Stimulated activated CD4-positive, alpha-beta T cell treated with anti-CD3 and anti-CD28 coated beads, Interleukin-1b, Interleukin-23, amount 100 ng/mL, for 4 hours (primary cell): ENCODE data around the gene KMO.

ENCODE experiments used
- DNase-seq, 2 donors: peaks; one replicate each; pipeline ENCODE4 v3.0.0-alpha.2; 2020; ENCODE audit warnings: low read depth in 2 of 2

The KMO gene

DNA sequence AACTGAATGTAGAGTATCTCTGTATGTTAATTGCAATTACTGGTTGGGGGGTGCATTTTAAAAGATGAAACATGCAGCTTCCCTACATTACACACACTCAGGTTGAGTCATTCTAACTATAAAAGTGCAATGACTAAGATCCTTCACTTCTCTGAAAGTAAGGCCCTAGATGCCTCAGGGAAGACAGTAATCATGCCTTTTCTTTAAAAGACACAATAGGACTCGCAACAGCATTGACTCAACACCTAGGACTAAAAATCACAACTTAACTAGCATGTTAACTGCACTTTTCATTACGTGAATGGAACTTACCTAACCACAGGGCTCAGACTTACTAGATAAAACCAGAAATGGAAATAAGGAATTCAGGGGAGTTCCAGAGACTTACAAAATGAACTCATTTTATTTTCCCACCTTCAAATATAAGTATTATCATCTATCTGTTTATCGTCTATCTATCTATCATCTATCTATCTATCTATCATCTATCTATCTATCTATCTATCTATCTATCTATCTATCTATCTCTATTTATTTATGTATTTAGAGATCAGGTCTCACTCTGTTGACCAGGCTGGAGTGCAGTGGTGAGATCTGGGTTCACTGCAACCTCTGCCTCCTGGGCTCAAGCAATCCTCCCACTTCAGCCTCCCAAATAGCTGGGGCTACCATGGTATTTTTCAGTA, 60.2 kb downstream of the KMO start:
- DNase-seq, result no peak

DNA sequence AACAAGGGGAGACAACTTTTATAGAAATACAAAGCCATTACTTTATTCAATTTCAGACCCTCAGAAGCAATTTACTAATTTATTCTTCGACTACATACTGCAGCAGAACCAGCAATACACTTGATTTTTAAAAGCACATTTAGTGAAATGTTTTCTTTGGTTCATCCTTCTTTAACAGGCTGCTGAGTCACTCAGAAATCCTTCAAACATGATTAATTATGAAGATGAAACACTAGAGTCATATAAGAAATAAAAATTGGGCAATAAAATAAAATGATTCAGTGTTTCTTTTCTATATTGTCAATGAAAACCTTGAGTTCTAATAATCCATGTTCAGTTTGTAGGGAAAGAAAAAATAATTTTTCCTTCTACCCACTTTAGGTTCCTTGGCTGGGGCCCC, 61.0 kb downstream of the KMO start:
- no peak for DNase-seq

DNA sequence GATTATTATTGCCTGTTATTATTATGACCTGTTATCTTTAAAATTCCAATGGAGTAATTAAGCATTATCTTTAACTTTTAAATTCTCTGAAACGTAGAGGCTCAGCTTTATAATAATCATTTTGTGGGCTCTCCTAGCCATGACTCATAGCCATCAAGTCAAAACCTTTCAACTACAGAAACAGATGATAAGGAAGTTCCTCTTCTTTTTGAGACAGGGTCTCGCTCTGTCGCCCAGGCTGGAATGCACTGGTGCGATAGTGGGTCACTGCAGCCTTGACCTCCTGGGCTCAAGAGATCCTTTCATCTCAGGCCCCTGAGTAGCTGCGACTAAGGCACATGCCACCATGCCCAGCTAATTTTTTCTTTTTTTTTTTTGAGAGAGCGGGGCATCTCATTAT, 64.5 kb downstream of the KMO start:
- DNase-seq, result no peak

DNA sequence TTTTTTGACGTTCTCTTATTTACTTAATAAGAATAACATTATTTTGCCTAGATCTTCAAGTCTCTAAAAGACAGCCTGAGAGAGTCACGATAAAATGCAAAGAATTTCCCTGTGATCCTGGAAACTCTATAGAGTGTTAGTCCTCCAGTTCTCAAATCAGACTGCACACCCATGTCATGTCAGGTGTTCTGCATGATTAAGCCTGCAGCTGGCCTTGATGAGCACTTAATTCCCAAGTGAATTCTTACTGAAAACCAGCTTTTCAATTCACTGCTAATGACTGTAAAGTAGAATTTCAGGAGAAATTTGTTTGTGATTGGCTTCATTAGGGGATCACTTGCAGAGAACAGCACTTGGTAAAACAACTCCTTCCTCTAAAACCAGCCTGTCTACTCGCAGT, 66.1 kb downstream of the KMO start:
- DNase-seq, result no peak

DNA sequence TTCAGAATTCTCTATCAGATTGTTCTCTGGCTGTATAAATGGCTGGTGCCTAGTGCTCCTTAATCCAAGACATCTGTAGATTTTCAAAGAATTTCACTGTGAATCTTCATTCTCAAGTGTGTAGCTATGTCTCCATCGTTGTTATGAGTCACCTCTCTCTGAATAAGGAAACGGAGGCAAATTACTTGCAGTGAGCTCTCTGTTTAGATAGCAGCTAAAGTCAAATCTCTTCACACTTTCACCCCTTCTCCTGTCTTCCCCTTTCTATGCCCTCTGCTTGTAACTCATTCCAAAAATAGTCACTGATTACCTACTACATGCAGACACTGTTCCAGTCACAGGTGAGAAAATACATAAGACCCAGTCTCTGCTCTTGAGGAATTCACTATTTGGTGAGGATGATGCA, 68.3 kb downstream of the KMO start:
- no peak for DNase-seq

DNA sequence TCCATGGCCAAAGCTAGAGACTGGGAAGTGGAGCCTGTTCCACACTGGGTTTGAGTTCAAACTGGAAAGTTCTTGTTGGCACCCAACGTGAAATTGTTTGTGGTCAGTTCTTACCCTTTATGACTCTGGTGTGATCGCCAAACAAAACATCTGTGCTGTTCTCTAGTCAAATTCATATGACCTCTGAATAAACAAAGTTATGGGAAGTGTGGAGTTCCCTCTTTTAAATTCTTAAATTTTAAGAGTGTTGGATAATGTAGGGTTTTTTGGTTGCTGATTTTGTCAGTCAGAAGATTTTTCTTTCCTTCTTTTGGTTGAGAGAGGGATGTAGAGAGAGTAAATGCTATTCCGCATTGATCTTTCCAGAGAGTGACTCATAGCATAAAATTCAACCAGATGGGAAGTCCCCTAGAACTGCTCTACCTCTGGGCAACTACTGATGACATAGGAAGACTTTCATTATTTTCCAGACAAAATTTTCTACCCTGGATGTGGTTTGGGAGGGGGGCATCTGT, 71.6 kb downstream of the KMO start:
- no peak for DNase-seq

DNA sequence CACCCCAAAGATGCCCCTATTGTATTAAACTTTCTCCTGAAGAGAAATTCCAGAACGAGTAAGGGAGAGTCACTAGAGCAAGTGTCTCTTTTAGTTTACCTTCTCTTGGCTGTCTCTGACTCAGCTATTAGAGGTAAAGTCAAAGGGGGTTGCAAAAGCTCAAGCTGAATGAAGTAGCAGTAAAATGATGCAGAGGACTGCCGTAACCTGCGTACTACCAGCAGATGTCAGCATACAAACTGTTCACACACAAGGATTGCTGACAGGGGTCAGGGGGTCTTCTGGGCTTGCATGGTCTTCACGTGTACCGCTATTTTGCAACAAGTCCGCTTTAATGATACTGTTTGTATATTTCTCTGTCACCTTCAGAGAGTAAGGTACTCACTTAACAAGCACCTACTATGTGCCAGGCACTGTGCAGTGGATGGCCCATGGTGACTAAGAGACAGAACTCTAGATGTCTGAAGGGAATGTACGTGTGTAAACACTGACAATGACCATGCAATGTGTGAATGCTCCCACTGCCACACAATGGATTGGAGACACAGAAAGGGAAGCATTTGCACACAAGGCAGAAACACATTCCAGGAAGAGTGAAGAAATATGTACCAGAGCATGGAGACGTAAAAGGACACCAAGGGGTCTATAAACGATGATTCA, 73.1 kb downstream of the KMO start:
- DNase-seq, result no peak

DNA sequence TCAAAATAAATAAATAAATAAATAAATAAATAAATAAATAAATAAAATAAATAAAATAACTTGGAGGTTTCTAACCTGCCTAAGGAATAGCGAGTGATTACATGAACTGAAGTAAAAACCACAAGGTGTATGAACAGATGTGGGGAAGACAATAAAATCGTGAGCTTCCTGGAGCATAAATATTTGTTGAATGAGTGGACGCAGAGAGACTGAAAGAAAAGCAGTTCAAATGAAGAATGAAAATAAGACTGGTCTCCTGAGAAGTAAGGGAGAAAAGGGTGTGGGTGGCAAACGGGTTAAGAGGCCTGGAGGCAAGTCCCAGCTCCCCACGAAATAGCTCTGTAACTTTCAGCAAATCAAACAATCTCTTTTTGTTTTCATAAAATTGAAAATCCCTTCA, 74.4 kb downstream of the KMO start:
- no peak for DNase-seq

DNA sequence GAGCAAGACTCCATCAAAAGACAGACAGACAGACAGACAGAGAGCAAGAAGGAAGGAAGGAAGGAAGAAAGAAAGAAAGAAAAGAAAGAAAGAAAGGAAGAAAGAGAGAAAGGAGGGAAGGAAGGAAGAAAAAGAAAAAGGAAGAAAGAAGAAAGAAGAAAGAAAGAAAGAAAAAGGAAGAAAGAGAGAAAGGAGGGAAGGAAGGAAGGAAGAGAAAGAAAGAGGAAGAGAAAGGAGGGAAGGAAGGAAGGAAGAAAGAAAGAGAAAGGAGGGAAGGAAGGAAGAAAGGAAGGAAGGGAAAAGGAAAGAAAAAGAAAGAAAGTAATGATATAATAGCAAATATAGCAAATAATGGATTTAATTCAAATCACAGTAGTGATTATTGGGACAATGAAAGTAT, 75.3 kb downstream of the KMO start:
- DNase-seq, result no peak

DNA sequence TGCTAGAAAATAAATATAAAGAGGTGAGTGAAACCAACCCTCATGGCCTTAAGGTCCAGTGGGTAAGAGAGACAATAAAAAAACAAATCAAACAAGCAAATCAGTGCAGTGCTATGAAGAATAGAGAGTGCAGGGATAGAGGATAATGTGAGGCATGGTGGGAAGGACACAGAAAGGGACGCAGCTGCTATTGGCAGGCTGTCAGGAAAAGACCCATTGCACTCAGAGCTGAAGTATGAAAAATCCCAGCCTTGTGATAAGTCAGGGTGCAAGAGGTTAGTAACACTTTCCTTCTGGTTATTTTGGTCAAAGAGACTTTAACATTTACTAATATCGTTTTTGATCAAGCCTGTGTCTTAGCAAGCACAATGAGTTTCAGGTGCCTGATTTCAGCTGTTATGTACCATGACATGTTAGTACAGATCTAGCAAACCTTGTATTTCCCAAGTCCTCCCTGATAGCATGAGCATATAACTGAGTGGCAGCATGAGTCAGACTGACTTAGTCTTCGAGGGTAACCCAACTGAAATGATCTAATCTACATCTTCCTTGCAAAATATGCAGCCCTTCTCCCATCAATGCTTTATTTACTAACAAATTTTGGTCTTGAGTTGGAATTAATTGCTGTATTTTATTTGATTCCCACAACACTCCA, 76.3 kb downstream of the KMO start:
- no peak for DNase-seq

DNA sequence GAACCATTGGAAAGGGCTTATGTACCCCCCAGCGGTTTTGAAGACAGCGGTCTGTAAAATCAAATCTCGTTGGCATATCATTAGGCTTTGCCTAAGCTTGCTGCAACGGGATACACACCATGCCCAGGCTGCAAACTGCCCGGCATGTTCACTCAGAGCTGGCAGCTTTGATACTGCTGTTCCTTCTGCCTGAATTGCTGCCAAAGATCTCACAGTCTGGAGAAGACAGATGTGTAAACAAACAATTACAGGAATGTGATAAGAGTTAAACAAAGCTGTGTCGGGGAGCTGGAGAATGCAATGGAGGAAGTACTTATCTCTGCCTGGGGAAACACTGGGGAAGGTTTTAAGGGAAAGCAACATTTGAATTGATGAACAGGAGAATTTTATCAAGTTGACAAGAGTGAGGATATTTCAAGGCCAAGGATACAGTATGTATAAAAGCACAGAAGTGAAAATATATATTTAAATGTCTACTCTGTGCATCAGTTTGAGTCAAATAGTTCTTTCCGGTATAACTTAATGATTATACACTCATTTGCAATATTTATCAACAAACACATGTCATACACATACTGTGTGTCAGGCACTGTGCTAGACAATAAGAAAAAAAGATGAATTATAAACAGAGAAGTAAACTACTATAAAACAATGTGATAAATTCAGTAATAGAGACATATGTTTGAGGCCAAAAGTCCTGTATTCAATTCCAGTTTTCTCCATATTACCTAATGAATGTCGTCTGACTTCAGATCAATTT, 78.1 kb downstream of the KMO start:
- DNase-seq, result no peak

DNA sequence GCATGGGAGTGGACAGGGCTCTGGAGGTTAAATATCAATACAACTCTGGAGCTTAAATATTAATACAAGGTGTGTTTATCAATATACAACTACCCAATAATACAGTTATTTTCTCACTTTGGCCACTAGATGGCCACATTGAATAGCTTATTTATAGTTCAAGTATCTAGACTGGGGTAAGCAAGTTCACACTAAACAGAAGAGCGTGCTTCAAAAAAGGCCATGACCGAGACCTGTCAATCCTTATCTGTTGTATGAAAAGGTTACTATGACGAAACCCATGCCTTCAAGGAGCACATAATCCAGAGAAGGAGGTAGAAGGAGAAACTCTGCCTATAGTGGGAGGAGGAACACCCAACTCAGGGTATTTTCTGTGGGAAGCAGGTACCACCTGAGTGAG, 78.9 kb downstream of the KMO start:
- peak in 1 of 2 donors; percentile 3 for DNase-seq

DNA sequence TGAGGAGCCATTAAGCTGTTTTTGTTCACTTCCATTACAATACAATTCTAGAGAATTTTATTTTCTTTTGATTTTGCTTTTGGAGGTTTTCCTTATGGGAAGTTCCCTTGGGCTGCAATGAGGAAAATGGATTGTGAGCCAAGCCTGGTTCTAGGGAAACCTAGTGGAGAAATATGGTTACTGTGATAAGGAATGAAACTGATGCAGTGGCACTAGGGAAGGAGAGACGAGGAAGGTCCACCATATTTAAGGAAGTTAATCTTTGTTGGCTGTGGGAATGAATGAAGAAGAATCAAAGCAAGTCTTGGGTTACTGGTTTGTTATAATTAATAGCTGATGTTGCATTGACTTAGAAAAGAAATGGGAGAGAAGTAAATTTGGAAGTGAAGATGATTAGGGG, 79.6 kb downstream of the KMO start:
- no peak for DNase-seq

DNA sequence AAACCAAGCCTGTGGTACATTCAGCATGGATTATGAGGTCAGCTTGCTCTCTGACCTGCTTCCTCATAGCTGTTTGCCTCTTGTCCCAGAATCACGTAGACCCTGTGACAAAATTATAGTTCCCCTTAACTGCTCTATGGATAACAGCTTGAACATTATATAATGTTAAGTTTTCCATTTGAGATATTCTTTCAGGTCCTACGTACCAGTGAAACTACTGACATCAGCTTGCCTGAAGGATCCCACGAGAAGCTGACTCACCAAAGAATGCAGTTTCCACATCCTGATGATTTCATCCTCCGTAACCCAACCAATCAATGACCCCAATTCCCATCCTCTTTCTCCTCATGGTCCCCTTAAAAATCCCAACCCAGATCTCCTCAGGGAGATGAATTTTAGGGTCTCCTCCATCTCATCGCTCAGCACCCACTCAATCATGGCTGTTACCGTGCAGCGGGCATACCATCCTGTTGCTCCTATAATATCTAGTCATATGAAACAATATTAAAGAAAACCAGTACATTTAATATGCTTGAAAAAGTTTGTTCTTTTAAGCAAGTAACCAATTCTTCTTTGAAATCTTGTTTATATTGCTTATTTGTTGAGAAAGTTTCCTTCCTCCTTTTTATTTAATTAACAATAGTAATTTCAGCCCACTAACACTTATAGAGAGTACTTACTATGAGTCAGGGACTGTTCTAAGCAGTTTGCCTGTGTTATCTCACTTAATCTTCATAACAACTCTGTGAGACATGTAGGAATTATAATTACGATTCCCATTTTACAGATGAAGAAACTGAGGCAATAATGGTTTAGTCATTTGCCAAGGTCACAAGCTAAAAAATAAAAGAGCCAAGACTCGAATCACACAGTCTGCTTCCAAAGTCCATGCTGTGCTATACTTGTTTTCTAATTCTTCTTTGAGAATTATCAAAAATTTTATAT, 80.6 kb downstream of the KMO start:
- DNase-seq, result no peak

DNA sequence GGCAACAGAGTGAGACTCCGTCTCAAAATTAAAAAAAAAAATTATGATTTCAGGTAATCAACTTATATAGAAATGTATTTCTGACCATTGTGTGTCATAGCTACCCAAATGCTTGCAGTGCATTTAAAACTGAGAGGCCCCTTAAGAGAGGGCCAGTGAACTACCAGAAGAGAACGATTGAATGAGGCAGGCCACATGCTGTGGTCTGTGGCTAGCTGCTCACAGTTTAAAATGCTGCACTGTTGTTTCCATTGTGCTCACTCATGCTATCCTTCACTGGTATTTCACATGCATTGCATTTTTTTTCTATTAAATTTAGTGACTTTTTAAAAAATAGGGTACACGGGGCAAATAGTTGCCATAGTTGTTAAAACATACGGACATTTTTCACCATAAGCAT, 82.0 kb downstream of the KMO start:
- no peak for DNase-seq

DNA sequence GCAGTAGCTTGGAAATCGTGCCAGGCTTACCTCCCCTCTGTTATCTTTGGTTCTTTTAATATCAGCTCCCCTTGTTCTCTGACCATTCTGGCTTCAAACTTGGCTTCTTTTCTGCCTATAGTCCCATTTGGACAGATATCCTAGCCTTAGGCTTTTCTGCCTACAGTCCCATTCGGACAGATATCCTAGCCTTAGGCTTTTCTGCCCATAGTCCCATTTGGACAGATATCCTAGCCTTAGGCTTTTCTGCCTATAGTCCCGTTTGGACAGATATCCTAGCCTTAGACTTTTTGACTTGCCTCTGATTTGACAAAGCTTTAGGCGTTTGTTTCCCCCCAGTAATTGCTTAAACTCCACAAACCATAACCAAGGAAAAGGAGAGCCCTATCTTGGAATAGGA, 82.4 kb downstream of the KMO start:
- DNase-seq, result no peak

DNA sequence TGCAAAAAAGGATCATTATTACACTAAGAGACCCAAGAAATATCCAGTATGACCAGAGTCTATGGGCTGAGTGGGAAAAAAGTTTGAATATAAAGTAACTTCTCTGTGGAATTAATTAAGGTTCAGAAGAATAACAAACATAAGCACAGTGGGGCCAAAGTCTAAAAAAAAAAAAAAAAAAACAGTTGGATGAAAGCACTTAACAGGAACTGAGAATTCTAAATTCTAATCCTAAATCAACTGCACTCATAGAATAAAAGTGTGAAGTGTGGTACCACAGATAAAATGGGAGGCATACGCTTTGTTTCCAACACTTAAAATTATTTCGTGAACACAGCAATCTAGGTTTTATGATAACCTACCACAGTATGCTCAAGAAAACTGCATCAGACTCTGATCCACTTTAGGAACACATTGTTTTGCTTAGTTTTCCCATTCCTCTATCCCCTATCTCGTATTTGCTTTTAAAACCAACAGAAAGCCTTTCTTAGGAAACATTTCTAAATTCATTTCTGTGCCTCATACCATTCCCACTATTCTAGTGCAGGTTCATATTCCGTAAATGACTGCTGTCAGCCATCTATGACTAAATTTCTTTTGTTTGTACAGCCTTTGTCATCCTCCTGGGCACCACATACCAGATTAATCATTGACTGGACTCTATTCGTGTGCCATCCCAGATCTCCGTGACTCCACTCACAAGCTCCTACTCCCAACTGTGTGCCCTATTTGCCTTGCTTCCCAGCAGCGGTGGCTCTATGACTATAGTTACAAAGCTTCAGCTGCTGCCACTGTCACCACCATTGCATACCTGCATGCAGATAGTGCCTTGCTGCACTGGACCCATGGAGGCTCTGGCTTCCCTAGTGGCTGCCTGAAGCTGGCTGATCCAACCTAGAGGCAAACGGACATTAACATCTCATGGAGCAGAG, 83.1 kb downstream of the KMO start:
- DNase-seq, result no peak

DNA sequence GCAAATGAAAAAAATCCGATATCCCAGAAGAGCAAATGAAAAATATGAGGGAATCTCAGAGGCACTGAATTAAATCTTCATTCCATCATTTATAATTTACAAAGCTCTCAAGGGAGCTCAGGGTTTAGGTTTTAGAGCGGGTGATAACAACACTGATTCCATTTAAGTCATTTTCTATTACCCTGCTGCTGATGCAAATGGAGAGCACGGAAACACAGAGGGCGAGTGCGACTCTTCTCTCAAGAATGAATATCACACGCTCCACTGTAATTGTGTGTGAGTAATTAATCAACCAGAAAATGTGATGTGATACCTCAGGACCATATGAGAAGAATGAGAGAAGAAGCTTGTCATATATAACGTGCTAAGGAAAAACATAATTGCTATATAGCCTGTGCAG, 85.2 kb downstream of the KMO start:
- DNase-seq, result no peak

DNA sequence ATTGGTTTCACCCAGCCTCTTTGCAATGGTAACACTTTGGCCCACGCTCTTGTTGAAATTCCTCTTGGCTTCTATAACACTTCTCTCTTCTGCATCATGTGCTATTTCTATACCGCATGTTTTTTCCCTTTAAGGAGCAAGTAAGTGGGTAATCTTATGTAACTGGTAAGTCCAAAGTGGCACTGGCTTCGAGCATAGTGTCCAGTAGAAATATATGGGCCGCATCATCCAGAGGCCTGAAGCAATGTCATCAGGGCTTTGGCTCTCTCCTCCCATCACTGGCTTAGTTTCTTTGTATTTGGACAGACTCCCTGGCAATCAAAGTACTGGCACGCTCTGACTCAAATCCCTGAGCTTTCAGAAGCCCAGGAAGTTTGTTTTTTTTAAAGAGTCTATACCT, 90.5 kb downstream of the KMO start:
- DNase-seq, result no peak

DNA sequence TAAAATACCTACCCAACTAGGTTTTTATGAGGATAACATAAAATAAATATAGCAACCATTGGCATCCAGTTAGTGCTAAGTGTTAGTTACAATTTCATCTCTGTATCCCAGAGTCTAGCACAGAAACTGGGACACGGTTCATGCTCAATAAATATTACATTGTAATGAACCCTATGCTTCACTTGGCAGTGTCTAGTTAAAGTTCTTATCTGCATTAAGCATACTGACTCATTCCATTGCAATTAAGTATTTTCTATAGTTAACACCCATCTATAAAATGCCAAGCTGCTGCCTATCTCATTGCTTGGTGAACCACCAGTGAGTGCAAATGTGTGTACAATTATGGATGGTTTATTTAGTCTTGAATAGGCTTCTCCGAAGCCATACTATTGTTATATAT, 92.8 kb downstream of the KMO start:
- DNase-seq, result no peak
